HG03521 (cell line): ENCODE data around the gene NCOA3.

Experiments
- ATAC-seq: cut with Tn5 transposase; IDR thresholded peaks from one replicate; pipeline ENCODE4 v1.9.1; 2021; ENCODE audit warnings: mild to moderate bottlenecking, moderate library complexity; ENCODE audit not compliant: unreplicated experiment

Gene NCOA3

DNA sequence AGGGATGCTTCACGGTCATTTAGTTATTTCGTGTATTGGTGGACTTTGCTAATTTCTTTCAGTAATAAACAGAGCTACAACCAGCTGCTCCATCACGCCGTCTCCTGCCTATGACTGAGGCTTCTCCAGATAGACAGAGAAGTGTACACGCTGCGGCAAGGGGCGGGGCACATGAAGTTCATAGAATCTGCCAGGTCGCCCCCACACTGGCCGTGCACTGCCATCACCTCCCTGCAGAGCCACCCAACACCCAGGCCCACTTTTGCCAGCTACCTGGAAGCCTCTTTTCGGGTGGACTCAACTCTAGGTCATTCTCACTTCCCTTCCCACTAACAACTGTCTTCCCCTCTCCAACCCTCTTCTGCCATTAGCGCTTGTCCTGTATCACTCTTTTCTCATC is 195.2 kb downstream of the NCOA3 start:
- ATAC-seq: no peak

DNA sequence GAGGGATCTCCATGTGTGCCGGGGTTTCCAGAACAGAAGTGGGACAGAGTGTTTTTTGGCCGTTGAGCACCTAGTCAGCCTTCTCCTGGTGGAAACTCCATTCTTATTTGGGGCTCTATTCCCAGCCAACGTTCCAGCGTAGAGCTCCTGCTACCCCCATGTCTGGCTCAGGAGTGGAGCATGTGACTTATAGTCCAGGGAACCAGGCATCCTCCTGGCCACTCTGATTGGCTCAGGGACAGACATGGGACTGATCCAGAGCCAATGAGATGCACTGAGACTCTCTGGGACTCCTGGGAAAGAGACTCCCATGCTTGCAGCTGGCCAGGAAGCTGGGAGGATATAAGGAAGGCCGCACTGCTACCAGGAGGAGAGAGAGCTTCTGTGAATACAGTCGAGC is 196.5 kb downstream of the NCOA3 start:
- ATAC-seq: no peak

DNA sequence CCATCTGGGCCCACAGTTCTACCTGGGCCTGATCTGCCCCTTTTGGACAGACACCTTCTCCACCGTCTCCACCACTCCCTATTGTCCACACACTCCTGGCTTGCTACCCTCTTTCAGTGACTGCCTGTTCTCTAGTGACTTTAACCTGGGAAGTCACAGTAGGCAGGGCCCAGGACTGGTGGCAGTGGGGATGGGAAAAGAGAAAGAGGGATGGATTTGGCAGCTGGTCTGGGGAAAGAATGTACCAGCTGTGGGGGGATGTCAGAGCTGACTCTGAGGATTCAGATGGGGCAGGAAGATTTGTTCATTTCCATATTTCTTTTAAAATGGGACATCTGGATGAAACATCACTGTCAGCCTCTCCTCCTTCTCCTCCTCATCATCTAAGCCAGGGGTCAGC is 198.1 kb downstream of the NCOA3 start:
- ATAC-seq: no peak

DNA sequence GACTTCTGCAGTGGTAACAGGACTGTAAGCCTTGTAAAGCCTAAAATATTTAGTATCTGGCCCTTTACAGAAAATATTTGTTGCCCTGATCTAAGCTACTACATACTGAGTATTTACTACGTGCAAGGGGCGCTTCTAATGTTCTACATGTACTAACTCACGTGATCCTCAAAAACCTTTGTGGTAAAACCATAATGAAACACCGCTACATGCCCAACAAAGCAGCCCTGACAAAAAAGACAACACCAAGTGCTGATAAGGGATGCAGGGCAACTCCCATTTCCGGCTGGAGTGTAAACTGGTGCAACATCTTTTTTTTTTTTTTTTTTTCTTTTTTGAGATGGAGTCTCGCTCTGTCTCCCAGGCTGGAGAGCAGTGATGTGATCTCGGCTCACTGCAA is 198.6 kb downstream of the NCOA3 start:
- no peak for ATAC-seq

DNA sequence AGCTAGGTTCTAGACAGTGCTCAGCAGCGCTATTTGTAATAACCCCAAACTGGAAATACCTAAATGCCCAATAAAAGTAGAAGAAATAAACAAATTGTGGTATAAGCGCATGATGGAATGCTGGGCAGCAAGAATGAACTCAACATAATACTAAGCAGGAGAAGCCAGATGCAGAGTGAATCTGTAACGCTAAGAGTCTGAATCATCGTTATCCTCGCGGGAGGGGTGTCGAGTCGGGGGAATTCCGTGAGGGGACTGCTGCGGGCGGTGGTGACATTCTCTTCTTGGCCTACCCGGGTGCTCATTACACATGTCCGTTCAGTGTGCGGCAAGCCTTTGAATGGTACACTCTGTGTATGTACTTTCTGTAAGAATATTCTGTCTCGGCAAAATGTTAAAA is 199.9 kb downstream of the NCOA3 start:
- ATAC-seq: no peak

DNA sequence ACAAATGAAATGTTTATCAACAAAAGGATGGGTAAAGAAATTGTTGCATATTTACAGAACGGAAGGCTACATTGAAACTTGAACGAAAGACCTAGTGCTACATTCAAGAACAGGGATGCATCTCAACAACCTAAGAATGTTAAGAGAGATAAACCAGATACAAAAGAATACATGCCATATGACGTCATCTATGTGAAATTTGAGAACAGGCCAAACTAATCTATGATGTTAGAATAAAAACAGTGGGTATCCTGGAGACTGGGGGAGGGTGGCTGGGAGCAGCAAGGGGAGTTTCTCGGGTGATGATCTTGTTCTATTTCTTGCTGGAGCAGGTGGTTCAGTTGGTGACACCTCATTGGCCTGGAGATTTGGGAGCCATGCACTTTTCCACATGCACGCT is 202.1 kb downstream of the NCOA3 start:
- ATAC-seq: no peak

DNA sequence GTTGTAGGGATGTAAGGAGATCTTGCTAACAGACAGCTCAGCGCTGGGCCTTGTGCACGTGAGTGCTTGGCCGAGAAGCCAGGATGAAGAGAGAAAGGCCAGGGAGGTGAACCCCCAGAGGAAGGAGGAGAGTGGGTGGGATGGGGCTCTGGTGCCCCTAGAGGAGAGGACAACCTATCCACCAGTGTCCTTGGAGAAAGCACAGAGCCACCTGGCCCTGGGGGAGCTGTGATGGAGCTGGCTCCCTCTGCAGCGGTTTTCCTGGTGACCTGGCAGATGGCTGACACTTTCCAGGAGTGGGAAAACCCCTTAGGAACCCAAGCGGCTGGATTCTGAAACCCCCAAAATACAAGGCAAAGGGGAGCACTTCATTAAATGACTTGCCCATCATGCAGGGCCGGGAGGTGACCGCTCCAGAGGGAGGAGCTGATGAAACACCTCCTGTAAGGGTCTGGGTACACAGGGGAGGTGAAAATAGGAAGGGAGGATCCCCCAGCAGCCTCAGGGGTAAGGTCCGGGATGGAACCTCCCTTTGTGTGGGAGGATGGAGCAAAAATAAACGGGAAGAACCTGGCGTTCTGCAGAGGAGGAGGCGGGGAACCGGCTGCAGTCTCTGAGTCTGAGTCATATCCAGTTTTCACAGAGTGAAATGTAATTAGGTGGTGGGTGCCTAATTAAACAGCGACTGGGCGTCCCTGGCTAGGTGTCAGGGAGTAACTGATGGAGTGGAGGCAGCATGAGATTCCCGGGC is 203.2 kb downstream of the NCOA3 start:
- no peak for ATAC-seq

DNA sequence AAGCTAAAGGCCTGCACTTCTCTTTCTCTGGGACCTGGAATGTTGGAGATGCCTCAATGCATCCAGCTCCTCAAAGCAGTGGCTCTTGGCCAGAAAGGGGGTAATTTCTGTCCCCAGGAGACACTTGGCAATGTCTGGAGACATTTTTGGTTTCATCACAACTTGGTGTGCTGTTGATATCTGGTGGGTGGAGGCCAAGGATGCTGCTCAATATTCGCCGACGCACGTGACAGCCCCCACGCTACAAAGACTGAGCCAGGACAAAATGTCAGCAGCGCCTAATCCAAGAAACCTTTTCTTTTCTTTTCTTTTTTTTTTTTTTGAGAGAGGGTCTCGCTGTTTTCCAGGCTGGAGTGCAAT is 203.8 kb downstream of the NCOA3 start:
- no peak for ATAC-seq

DNA sequence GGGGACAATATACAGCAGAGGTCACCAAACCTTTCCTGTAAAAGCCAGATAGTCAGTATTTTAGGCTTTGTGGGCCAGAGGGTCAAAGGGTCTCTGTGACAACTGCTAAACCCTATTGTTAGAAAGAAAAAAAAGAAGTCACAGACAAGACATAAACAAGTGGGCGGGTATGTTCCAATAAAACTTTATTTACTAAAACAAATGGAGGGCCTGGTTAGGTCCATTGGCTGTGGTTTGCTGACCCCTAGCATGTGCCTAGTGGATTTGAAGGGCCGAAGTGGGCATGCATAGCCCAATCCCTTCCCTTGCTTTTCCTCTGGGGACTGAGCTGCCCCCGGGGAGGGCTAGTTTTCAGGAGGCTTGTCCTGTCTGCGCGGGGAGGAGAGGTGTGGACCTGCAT is 204.7 kb downstream of the NCOA3 start:
- no peak for ATAC-seq
